Right atrium auricular region (tissue), 2 donors: ENCODE data around the gene GPR180. TPM values are rescaled to one million over a fixed set of nuclear protein-coding genes. Genes with fewer than 3 reads are reported as not detected.
"Not testable (repeated sequence)": the region's sequence is repeated elsewhere in the genome, so short reads cannot be mapped to it uniquely, and the experiment has no call there.

Experiments
- DNase-seq: peaks from one replicate; pipeline ENCODE4 v3.0.0-alpha.2; 2019; ENCODE audit warnings: low spot score
- H3K27ac ChIP-seq, 2 donors: fragments of 200-600 bp; sonication (generic); 1 replicate in 1 of 2; 2 replicates in 1 of 2; pipeline ENCODE4 v1.5.1; 2016 to 2019
- H3K27me3 ChIP-seq, 2 donors: fragments of 200-600 bp; sonication (generic); one replicate each; pipeline versions ENCODE4 v1.5.1 to v1.6.0; 2017 to 2019
- H3K36me3 ChIP-seq: fragments of 200-600 bp; sonication (generic); one replicate; pipeline ENCODE4 v1.5.1; 2016
- H3K4me1 ChIP-seq, 2 donors: fragments of 200-600 bp; sonication (generic); one replicate each; pipeline versions ENCODE4 v1.5.1 to v1.6.0; 2017 to 2019
- H3K4me3 ChIP-seq, 2 donors: fragments of 200-600 bp; sonication (generic); 1 replicate in 1 of 2; 2 replicates in 1 of 2; pipeline ENCODE4 v1.5.1; 2017 to 2019; ENCODE audit warnings: mild to moderate bottlenecking in 1 of 2, moderate library complexity in 1 of 2
- H3K9me3 ChIP-seq, 2 donors: fragments of 200-600 bp; sonication (generic); one replicate each; pipeline ENCODE4 v1.5.1; 2019
- CTCF ChIP-seq, 2 donors: fragments of 200-600 bp; sonication (generic); IDR thresholded peaks; one replicate each; pipeline ENCODE4 v1.5.1; 2019; ENCODE audit warnings: antibody characterized with exemption in 2 of 2
- total RNA-seq, 2 donors: library from RNA; depleted of rRNA; stranded (reverse); fragments of >200 nt; gene quantifications; one replicate each; pipeline ENCODE4 v1.1.0, GENCODE V29; 2016

Gene GPR180
- total RNA-seq, 2 donors from 2014 or later, result 3.8 to 5.0 TPM

GRCh38 chr13:94636942-94637578, 35.4 kb downstream of the GPR180 start:
- DNase-seq, result no peak
- no peaks in the 10 kb centered on the region for H3K36me3 ChIP-seq
- no peak for TF ChIP-seq CTCF (IDR thresholded peaks at IDR 0.05)
- no peak overlapping the region for H3K27ac ChIP-seq
- no peak overlapping the region for H3K4me3 ChIP-seq
- no peaks in the 10 kb centered on the region for H3K27me3 ChIP-seq
- H3K9me3 ChIP-seq, result no peaks in the 10 kb centered on the region
- no peaks in the 10 kb centered on the region for H3K4me1 ChIP-seq

GRCh38 chr13:94637677-94638076, 36.0 kb downstream of the GPR180 start:
- not testable (repeated sequence) for H3K4me3 ChIP-seq, H3K4me1 ChIP-seq, H3K36me3 ChIP-seq, H3K27me3 ChIP-seq, H3K9me3 ChIP-seq, H3K27ac ChIP-seq, DNase-seq

GRCh38 chr13:94640721-94641120, 39.1 kb downstream of the GPR180 start:
- Histone ChIP-seq H3K4me3 (no peak overlapping the region), H3K36me3 (no peaks in the 10 kb centered on the region), H3K27ac (no peak overlapping the region), H3K4me1 (no peaks in the 10 kb centered on the region), H3K9me3 (no peaks in the 10 kb centered on the region), H3K27me3 (no peaks in the 10 kb centered on the region)
- no peak for DNase-seq
- TF ChIP-seq CTCF (IDR thresholded peaks at IDR 0.05), result no peak

- no peaks in the 10 kb centered on the region for H3K4me1 ChIP-seq
- no peak for DNase-seq
- H3K27ac ChIP-seq, result no peak overlapping the region
- no peak overlapping the region for H3K4me3 ChIP-seq
- no peaks in the 10 kb centered on the region for H3K36me3 ChIP-seq
- no peaks in the 10 kb centered on the region for H3K27me3 ChIP-seq
- no peak for TF ChIP-seq CTCF (IDR thresholded peaks at IDR 0.05)
- H3K9me3 ChIP-seq, result no peaks in the 10 kb centered on the region
Measured at GRCh38 chr13:94641409-94641941, 39.8 kb downstream of the GPR180 start.

GRCh38 chr13:94646904-94647303, 45.2 kb downstream of the GPR180 start:
- TF ChIP-seq CTCF (IDR thresholded peaks at IDR 0.05), result no peak
- Histone ChIP-seq H3K4me1 (no peaks in the 10 kb centered on the region), H3K9me3 (no peaks in the 10 kb centered on the region), H3K27me3 (no peaks in the 10 kb centered on the region), H3K27ac (no peak overlapping the region), H3K36me3 (no peaks in the 10 kb centered on the region), H3K4me3 (no peak overlapping the region)
- DNase-seq, result no peak

- Histone ChIP-seq H3K27me3 (no peaks in the 10 kb centered on the region), H3K27ac (no peak overlapping the region), H3K4me3 (no peak overlapping the region), H3K4me1 (no peaks in the 10 kb centered on the region), H3K36me3 (no peaks in the 10 kb centered on the region), H3K9me3 (peaks cover 0 to 10% of the 10 kb centered on the region in 2 donors)
- TF ChIP-seq CTCF (IDR thresholded peaks at IDR 0.05), result no peak
- DNase-seq, result no peak
Measured at GRCh38 chr13:94656176-94656575, 54.5 kb downstream of the GPR180 start.
